Stimulated activated CD8-positive, alpha-beta memory T cell treated with anti-CD3 and anti-CD28 coated beads, Interleukin-12 subunit alpha, Interleukin-12 subunit beta, amount 100 ng/mL, for 1 hour (primary cell): ENCODE measurements around the gene MYO5A.

Experiments
- DNase-seq: peaks from one replicate; pipeline ENCODE4 v3.0.0-alpha.2; 2020; ENCODE audit warnings: low read depth

The MYO5A gene

DNA sequence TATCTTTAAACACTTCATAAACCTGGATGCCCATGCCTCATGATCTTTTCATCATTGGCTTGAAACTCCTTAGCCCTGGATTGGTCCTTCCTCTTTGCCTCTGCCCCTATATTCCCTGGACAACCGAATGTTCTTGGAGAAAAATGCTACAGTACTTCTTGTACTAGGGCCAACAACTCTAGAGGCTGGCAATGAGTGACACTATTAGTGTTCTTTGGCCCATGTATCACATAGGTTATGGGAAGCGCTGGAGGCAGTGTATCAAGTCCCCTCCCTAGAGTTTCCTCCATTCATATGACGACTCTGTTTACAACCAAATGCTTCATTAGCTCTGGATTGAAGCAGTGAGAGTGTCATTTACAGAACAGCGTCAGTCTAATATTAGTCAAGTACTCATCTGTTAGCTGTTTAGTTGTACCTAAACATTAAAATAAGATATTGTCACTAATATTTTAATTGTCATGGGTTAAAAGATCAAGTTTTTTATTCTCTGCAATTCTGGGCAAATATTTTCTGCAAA, 166.6 kb downstream of the MYO5A start:
- no peak for DNase-seq

DNA sequence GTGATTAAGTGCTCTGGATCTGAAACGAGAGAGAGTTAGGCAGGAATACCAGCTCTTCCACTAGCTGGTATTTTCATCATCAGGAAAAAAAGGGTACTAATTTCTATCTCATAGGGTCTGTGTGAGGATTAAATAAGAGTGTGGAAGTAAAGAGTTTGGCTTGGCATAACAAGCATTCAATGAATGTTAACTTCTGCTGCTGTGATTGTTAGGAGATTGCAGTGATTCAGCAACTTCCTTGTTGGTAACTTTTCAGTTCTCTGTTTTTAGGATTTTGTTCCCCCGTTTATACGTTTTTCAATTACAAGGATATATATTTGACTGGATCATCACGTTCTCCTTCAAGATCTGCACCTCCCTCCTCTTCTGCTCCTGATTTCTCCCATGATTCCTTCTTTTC, 167.2 kb downstream of the MYO5A start:
- no peak for DNase-seq

DNA sequence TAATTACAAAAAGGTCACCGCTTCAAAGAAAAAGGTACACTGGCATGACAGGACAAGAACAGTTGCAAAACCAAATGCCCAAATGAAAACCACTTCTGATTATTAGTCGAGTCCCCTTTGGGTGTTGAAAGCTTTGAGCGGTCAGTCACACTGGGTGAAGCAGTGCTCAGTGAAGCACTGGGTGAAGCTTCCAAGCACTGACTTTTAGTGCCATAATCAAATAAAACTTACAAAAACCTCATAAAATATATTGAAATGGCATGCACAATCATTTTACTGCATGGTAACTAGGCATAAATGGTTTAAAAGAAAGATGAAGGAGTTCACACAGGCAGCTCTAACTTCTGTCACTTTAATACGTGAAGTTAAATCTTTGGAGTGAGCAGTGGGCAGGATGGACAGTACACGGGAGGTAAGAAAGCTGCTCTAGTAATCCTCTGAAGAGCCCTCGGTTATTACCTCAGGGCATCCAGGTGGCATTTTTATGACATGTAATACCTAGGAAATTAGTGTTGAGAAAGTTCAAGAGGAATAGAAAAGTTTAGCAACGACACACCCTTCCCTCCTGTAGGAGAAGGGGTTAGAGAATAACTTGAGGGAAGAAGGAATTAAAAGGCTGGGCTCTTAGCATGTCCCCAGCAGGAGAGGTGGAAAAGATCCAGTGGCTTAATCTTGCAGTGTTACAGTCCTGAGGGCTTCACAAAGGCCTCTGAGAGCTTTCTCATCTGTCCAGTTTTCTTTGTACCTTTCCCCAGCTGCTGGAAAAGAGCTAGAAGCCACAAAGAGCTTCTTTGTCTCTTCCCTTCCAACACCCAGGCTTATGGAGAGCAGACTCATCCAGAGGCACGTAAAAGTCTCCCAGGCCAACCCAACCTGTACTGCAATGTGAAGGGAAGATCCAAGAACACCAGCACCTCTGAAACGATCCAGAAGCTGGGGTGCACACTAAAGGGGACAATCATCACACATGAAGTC, 168.2 kb downstream of the MYO5A start:
- DNase-seq: no peak

DNA sequence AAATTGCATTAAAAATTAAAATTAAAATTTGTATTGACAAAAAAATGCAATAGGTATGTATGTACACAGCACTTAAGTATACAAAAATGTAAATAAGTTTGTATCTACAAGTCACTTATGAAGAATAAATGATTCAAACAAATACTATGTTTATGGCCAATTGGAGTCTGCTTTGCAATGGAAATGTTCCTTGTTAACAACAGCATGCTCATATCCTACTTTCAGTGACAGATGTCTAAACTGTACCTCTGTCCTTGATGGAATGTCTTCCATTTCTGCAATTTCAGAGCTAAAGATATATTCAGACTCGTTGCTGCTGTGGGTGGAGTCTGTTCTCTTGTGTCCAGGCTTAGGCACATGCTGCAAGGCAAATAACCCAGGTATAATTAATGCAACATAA, 169.0 kb downstream of the MYO5A start:
- no peak for DNase-seq

DNA sequence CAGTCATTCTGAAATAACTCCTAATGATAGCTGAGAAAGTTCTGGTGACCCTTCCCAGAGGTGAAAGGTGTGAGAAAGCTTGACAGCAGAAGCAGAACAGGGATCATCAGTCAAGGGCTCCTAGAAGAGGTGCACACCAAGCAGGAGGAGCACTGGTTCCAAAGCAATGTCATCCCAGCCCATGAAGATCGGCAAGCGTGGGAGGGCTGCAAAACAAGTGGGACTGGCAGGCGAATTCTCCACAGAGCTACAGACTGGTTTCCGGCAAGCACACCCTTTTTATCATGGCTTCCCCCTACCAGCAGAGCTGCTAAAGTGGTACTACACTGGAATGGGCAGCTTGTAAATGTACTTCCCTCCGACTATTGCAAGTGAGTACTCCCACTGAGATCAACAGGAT, 170.7 kb downstream of the MYO5A start:
- DNase-seq: no peak

DNA sequence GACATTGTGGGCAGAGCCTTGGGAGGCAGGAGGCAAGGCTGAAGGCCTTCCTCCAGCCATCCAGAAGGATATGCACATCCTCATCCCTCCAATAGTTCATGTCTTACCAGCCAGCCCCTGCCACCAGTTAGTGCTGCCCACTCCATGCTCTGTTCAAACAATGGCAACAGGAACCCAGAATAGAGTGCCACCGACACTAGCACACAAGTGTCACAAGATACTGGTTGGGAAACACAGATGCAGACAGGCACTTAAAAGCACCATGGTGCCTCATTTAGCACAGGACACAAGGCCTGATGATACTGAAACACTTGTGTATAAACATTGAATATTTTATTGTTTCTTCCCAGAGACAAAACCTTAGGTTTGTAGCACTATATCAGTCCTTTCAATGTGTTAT, 176.6 kb downstream of the MYO5A start:
- DNase-seq: no peak

DNA sequence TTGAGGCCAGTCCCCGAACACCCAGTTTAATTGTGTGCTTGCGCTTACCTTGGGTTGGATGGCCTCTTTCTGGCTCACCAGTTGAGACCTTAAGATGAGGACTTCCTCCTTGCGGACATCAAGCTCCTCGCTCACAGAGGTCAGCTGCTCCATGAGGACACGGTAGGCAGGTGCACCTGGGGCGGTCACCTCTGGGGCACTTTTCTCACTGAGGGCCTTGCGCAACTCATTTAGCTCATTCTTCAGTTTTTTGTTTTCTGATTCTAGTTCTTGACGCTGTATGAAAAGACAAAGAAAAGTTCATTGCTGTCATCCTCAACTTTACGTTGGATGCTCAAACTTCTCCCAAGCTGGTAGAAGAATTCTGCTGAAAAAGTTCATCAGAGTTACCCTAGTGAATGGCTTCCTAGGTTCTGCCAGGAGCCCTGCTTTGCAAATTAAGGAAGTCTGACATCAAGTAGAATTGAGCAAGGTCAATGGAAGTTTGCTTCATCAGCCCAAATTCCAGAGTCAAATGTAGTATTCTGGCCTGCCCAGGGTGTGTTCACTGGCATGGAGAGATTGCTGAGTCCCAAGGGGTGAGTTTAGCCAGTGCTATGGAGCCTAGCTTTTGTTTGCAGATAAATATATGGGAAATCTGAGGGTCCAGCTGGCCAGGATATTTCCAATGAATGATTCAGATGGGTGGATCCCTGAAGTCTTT, 177.3 kb downstream of the MYO5A start:
- DNase-seq: no peak

DNA sequence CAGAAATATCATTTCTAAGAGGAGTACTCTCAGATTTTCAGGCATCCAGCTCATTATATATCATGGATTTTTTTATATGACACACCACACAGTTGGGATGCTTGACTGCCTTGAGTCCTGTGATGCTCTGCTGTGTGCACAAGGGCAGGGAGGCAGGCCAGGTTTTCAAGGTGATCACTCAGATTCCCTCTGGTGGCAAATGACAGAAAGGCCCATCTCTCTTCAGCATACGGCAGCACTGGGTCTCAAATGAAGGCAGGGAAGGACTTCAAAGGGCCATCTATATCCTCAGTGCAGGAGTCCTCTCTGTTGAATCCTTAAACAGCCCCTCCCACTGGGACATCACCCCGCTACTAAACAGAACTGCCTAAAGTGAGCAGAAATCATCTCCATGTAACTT, 178.3 kb downstream of the MYO5A start:
- no peak for DNase-seq

DNA sequence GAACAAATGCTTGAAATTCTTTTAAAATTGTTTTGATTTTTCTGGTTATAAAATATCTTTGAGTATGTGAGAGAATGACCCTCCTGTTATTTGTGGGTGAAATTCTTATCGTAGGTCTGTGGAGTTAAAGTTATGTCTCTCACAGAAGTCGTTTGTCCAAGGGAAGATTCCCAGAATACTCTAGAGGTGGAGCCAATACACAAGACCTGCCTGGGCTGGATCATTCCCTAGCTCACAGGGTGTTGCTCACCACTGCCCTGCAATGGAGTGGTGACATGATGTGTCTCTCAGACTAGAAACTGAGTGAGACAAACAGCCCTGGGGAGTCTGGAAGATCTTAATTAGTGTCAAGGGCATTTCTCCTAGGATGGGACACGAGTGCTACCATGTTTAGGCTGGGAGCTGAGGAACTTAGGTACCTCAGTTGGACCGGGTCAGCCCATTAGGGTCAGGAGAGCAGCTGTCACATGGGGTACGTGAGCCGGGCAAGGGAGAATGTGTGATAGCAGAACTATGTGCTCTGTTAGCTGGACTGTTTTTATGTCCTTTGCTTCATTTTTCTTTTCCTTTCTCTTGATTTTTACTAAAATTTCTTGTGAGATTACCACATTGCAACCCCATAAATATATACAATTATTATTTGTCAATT, 179.5 kb downstream of the MYO5A start:
- no peak for DNase-seq

DNA sequence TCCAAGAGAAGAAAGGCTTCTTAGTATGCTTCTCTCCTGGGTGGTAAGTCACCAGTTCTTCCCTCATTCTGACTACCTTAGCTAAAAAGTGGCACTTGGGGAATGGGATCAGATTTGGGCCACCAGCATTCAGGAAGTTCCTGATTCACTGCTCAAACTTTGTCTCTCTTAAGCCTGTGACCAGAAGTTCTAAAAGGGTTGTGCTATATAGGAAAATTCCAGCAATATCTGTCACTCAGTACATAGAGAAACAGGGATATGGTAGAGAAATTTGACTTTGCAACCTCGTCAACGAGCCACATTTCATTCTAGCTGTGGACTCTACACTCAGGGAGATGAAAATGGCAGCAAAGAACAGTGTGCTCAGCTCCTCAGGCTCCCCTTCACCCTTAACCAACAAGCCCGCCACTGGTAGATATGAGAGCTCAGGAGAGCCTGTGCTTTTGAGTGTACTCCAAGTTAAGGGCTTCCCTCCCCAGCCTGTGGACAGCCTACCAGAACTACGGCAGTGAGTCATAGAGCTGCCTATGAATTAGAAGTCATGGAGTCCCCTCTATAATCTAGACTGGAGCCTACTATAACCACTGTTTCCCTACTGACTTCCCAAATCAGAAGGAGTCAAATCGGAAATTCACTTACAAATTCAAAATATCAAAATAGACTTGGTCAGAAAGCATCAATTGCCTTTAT, 180.5 kb downstream of the MYO5A start:
- no peak for DNase-seq

DNA sequence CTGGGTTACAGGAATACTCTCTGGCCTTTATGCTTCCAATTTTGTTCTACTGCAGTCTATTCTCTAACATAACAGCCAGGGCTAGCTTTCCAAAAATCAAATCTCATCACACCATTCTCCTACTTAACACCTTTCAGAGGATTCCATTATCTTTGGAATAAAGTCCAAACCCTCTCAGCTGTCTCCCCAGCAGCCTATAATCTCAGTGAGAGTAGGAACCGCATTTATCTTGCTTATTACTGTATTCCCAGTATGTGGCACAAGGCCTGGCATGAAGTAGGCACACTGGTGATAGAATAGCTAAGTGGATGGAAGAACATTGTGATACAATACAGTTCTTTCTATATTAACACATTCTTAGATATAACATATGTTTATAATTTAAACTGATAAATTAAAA, 184.1 kb downstream of the MYO5A start:
- no peak for DNase-seq

DNA sequence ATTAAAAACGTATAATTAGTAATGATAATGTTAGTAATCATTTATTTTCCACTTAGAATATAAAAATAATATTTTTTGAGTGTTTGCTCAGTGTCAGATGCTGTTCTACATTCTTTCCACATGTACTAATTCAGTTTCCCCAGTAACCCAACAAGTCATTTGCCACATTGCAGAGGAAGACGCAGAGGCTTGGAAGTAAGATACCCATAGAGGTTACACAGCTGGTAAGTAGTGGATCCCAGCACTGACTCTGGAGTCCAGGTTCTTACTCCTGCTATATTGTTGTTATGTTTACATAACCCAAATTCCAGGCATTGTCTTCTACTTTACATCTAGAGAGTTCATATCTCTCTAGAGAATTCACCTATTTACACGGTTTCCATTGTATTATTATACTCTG, 184.8 kb downstream of the MYO5A start:
- DNase-seq: no peak

DNA sequence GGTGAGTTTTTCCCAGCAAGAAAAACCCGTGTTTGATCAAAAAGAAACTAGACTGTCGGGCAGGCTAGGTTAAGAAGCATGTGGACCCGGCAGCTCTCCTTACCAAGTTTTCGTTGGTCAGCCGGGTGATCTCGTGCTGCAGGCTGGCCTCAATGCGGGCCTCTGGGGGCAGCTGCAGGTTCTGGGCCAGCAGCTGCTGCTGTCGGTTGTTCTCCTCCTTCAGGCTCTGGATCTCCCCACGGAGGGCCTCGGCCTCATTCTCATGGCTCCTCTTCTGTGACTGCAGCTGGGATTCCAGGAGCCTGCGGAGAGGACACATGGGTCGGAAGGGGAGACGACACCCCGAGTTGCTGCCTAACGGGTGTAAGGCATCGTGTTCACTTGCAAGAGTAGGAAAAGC, 188.6 kb downstream of the MYO5A start:
- no peak for DNase-seq

DNA sequence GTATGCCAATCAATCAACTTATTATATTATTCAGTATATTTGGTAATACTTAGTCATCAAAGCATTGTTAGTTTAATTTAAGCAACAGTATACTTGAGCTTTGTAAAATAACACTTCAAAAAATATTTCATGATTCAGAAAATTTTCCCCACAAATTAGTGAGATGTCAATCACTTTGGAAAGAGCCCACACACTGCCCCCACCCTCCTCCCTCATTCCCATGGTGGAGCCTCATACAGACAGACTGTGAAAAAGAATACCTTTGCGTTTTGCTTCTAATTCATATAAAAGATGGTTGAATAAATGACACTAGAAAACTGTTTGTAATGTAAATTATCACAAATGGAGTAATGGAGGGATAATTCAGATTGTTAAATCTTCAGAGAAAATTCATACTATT, 189.8 kb downstream of the MYO5A start:
- DNase-seq: no peak

DNA sequence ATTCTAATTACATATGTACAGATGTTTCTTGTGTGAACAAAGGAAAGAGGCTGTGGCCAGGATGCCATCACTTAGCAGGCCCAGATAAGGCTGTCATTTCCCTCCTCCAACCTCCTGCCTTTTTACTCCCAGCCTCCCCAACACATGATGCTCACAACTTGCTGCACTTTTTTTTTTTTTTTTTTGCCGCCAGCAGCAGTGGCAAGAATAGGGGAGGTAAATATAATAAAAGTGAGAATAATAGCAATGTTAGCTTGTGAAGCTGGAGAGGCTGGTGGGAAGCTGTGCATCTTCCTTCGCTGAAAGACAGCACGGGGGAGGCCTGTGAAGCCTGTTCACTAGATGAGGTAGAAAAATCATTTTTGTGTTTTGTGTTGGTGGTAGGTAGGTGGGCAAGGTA, 190.6 kb downstream of the MYO5A start:
- no peak for DNase-seq

DNA sequence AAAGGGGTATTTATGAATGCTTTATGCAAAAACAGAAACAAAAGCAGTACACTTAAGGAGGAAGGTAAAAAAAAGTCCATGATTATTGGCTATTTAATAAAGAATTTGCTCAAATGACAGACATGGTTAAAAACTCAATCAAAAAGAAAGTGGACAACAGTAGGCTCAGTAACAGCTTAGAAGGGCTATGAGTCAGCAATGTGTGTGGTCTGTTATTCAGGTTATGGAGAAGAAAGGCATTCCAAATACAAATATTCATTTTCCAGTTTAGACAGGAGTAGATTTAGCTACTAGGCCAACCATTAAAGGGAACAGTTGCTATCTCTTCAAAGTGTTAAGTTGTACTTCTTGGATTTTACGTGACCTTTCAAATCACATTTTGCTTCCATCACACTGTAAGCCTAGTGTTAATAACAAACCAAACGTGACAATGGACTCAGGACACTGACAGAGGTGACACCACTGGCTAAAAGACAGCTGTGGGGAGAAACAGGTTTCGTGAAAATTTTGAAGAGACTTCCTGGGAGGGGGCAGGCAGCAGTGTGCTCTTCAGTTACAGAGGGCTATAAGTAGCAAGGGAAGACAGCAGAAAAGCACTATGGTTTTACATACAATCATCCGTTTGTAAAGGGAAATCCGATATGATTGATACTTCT, 191.4 kb downstream of the MYO5A start:
- no peak for DNase-seq

DNA sequence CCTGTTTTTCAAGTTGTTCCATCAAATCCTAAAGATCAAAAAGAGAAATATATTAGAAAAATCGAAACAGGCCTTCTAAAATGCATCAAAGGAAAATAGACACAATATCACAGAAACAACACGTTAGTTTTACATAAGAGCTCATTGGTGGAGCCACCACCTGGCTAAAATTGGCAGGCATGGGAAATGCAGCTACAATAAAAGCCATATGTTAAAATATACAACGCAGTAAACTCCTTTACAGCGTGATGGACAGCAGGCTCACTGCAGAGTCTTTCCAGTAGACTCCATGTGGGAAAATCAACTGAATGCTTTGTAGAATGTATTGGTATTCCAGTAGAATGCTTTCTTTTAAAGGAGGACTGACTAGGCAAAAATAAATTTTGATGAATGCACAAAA, 192.2 kb downstream of the MYO5A start:
- DNase-seq: no peak

DNA sequence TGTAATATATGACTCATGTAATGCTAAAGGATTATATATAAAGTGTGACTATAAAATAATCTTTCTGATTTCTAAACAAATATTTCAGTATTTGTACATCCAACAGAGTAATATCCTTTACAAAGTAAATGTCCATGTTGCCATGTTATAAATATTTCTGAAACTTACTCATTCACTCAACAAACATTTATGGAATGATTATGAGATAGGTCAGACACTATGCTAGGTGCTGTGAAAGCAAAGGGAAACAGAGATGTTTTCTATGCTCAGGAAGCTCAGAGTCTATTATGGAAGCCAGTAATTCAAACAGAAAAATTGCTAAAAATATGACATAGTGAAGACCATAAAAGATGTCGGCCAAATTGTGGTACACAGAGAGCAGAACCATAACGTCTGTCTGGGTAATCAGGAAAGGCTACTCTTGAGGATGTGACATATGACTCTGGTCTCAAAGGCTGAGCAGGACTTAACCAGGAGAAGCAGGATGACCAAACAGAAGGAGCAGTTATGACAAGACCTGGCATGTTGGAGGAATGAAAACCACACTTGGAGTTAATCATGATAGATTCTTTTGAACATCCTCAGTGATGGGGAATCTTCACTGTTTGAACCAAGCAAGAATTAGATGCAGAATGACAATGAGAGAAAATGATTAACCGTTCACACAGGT, 194.1 kb downstream of the MYO5A start:
- DNase-seq: no peak

DNA sequence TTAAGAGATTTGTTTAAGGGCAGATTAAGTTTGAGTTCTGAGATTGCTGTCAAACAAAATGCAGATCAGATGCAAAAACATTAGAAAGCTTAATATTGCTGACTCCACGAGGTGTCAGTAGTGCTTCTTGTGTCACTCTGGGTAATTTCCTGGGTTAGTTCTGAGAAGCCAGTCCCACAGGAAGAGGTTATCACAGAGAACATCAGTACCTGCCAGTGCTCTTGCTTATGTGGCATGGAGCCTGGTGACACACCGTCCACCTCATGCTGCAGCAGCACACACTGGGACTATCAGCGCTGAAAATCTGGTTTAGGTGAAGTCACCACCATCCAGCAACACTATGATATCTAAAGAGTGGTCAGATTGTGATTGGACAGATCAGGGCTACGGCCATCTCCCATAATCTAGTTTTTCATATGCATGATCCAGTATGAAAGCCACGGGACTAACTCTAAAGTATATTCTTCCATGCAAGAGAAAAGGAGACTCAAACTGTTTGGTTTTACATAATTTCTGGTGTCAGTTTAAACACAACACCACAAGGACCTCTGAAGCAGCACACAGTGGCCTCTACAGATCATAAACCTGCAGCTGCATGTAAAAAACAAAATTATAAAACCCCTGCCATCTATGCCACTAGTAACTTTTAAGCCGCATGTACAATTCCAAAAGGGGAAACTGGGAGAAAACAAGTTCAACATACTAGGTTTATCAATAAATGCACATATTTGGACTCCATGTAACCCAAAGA, 197.0 kb downstream of the MYO5A start:
- DNase-seq: peak; percentile 11

DNA sequence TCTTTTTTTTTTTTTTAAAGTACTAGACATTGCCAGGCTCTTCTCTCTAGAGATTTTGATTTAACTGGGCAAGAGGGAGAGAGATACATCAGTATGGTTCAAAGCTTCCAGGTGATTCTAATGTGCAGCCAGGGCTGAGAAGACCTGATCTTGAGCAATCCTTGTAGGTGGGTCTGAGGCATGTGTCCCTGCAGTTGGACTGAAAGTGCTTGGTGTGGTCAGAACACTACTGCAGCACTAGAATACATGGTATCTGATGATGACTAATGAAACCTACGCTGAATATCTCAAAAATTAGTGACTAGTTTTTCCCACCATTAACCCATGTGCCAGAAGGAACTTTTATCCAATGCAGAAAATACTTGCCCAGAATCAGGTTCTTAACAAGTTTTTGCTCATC, 198.7 kb downstream of the MYO5A start:
- DNase-seq: no peak
